Subcutaneous adipose tissue (tissue), 4 donors: ENCODE measurements around the gene TM9SF2. TPM values are rescaled to one million over a fixed set of nuclear protein-coding genes. Genes with fewer than 3 reads are reported as not detected.

Experiments used
- CTCF ChIP-seq: fragments of 450-650 bp; IDR thresholded peaks from one replicate; pipeline ENCODE4 v1.5.1; 2016; ENCODE audit warnings: low read depth, mild to moderate bottlenecking, control low read depth, antibody characterized with exemption, moderate library complexity
- total RNA-seq, 4 donors: library from RNA; depleted of rRNA; stranded (reverse); fragments of >200 nt; gene quantifications; one replicate each; pipeline ENCODE4 v1.1.0, GENCODE V29; 2016

TM9SF2 gene
- total RNA-seq, 4 donors from 2014 or later: 63.7 to 130 (median 105) TPM

GRCh38 chr13:99523838-99524237, 22.6 kb downstream of the TM9SF2 start:
- no peak for TF ChIP-seq CTCF

- TF ChIP-seq CTCF: no peak
Observed at GRCh38 chr13:99525967-99526366, 24.7 kb downstream of the TM9SF2 start.

GRCh38 chr13:99526549-99526948, 25.3 kb downstream of the TM9SF2 start:
- TF ChIP-seq CTCF: no peak

- no peak for TF ChIP-seq CTCF
Observed at GRCh38 chr13:99527301-99527700, 26.0 kb downstream of the TM9SF2 start.

- TF ChIP-seq CTCF: no peak
Observed at GRCh38 chr13:99528547-99528946, 27.3 kb downstream of the TM9SF2 start.

- TF ChIP-seq CTCF: no peak
Observed at GRCh38 chr13:99536023-99536422, 34.8 kb downstream of the TM9SF2 start.

- no peak for TF ChIP-seq CTCF
Observed at GRCh38 chr13:99540530-99540929, 39.3 kb downstream of the TM9SF2 start.
